ENCODE results near the gene GUCY1A1.

DNA sequence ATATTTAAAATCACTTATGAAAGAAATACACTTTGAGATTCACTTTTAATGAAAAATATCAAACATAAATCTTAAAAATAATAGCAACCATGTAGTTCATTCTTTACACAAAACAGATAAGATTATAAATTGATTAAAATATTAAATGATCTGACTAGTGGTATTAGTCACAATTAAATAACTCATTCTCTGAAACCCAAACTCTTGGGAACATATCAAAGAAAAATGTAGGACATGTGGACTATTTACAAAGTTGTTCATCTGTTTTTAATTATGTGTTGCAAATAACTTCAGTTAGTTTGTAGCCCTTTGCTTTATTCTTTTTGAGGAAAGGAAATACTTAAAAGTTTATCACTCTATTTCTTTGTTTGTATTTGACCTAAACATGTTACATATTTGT is 9.5 kb upstream of the GUCY1A1 start:
- TF ChIP-seq CTCF (conservative IDR thresholded peaks at IDR 0.05 in 1 of 2, IDR thresholded peaks at IDR 0.05 in 1 of 2; ENCODE audit: low read depth in 1 of 2, low read length in 2 of 2): no peak
- no peak for TF ChIP-seq EZH2 (IDR thresholded peaks at IDR 0.05; ENCODE audit: low read length, missing control alignments)

All from fibroblast of lung (primary cell).